Measurements from ENCODE around the gene ATP13A3. TPM values are rescaled to one million over a fixed set of nuclear protein-coding genes. Genes with fewer than 3 reads are reported as not detected.

The ATP13A3 gene
- total and polyA plus RNA-seq, 9 of the 15 experiments (the other 6 are each of a cell fraction or from before 2014, with no cell fraction given), result 16.6 to 135 (median 86.6) TPM

- in situ Hi-C loops (cut with MboI), result no loop called here
- 86% methylated on average over 38 of the region's 73 CpGs for whole genome bisulfite sequencing (ENCODE audit: insufficient coverage, low coverage, missing lambda C conversion rate)
- TF ChIP-seq CBX1 (IDR thresholded peaks at IDR 0.05; ENCODE audit: low read depth) (no peak), ASH1L (IDR thresholded peaks at IDR 0.05; ENCODE audit: borderline replicate concordance, low read depth, partially characterized antibody) (no peak), HDAC1 (IDR thresholded peaks at IDR 0.05) (no peak), BRD9 (IDR thresholded peaks at IDR 0.05; ENCODE audit: low read depth, partially characterized antibody) (no peak), MEIS2 (IDR thresholded peaks at IDR 0.05; ENCODE audit: partially characterized antibody) (no peak), ZKSCAN8 (CRISPR knock-in tag; IDR thresholded peaks at IDR 0.05) (no peak), ZNF146 (CRISPR knock-in tag; IDR thresholded peaks at IDR 0.05; ENCODE audit: unreplicated experiment) (no peak)
- Histone ChIP-seq H3K4me1 (replicated peaks in 1 of 2; ENCODE audit: control insufficient read depth in 2 of 2, insufficient read depth in 2 of 2, low read length in 2 of 2) (peaks cover 5 to 25% of the 10 kb centered on the region in 2 experiments; a peak in 4 of 5 replicates), H3K36me3 (ENCODE audit: control insufficient read depth, insufficient read depth, low read length) (no peaks in the 10 kb centered on the region), H3K27me3 (ENCODE audit: control insufficient read depth in 2 of 2, insufficient read depth in 2 of 2, low read length in 2 of 2) (peaks cover 0 to 4% of the 10 kb centered on the region in 2 experiments; a peak in 1 of 5 replicates), H4K20me1 (replicated peaks; ENCODE audit: control insufficient read depth, insufficient read depth, low read length) (no peaks in the 10 kb centered on the region), H3K4me3 (no peak overlapping the region), H3K27ac (ENCODE audit: extremely low read depth, low read depth, low read length) (no peak overlapping the region), H3K4me2 (ENCODE audit: insufficient read depth, low read length) (no peak overlapping the region), H3K9me1 (ENCODE audit: control insufficient read depth, insufficient read depth, low read length) (no peaks in the 10 kb centered on the region), H3K79me2 (ENCODE audit: control insufficient read depth, insufficient read depth, low read length) (no peaks in the 10 kb centered on the region), H2AFZ (ENCODE audit: low read depth, low read length) (no peak overlapping the region), H3K9me3 (replicated peaks; ENCODE audit: control insufficient read depth, insufficient read depth, low read depth, low read length) (no peaks in the 10 kb centered on the region), H3K9ac (ENCODE audit: insufficient read depth in 1 of 2, low read depth in 2 of 2, low read length in 2 of 2) (no peak overlapping the region; a peak in 1 of 4 replicates)
- CTCF ChIA-PET (ENCODE audit: low intra/inter-chr PET ratio), result no interaction called here
- DNase-seq (ENCODE audit: extremely low read depth in 1 of 4, low spot score in 3 of 4) (no peak), ATAC-seq (no peak), FAIRE-seq (no peak)
- intact Hi-C loops (cut with micrococcal nuclease), result no loop called here
- BruUV-seq (replicated peaks), result no TSS peak
- POLR2A ChIA-PET, result interaction anchor here (0.6 to 2.0 kb wide), 7 partner anchors 11 to 170 kb away, joined by 3 to 7 read pairs (median 3); no protein-coding TSS in a partner anchor
Measured at GRCh38 chr3:194396859-194397756, 89.7 kb downstream of the ATP13A3 start.
